ENCODE data around the gene NAP1L4.

The NAP1L4 gene, protein sequence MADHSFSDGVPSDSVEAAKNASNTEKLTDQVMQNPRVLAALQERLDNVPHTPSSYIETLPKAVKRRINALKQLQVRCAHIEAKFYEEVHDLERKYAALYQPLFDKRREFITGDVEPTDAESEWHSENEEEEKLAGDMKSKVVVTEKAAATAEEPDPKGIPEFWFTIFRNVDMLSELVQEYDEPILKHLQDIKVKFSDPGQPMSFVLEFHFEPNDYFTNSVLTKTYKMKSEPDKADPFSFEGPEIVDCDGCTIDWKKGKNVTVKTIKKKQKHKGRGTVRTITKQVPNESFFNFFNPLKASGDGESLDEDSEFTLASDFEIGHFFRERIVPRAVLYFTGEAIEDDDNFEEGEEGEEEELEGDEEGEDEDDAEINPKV

DNA sequence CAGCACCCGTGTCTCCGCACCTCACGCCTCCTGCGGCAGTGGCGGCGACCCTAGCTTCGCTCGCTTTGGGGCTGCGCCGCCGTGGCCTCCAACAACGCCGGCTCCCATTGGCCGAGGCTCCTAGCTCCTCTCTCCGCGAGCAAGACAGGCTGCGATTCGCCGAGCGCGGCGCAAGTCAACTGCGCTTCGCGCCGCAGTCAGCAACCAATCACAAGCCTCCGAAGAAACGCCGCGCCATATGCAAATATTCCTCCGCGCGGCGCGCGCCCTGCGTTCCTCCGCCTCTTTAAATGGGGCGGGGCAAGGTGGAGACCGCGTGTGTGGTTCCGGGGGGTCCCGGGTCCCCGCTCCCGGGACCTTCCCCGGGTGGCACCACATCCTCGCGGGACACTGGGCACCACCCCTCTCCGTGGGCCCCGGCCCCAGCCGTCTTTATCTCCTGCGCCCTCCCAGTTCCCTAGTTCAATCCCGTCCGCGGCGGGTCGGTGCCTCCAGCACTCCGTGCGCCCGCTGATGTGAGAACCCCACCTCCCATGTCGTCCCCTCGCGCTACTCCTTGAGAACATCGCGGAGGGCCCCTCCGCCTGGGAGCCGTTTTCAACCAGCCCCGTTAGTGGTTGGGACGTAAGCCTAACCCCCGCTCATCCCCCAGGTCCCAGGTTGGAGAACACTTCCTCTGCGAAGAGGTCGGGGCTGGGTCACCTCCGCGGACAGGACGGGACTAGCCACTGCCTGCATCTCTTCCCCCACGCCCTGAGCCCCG, at the start of gene NAP1L4:
Gene NAP1L4, minus strand, starts transcription at position 96 of the 763 bp plus-strand sequence. CDS start 13,109 bp downstream, outside the sequence.
- DNase-seq (ENCODE audit: low read depth in 2 of 2), result peak; percentile 92 to 94

- DNase-seq (ENCODE audit: low read depth in 2 of 2), result no peak
Observed at GRCh38 chr11:3040881-3041280, 48.8 kb upstream of the NAP1L4 start.

- no peak for DNase-seq (ENCODE audit: low read depth in 2 of 2)
Observed at GRCh38 chr11:3037945-3038271, 45.8 kb upstream of the NAP1L4 start.

DNA sequence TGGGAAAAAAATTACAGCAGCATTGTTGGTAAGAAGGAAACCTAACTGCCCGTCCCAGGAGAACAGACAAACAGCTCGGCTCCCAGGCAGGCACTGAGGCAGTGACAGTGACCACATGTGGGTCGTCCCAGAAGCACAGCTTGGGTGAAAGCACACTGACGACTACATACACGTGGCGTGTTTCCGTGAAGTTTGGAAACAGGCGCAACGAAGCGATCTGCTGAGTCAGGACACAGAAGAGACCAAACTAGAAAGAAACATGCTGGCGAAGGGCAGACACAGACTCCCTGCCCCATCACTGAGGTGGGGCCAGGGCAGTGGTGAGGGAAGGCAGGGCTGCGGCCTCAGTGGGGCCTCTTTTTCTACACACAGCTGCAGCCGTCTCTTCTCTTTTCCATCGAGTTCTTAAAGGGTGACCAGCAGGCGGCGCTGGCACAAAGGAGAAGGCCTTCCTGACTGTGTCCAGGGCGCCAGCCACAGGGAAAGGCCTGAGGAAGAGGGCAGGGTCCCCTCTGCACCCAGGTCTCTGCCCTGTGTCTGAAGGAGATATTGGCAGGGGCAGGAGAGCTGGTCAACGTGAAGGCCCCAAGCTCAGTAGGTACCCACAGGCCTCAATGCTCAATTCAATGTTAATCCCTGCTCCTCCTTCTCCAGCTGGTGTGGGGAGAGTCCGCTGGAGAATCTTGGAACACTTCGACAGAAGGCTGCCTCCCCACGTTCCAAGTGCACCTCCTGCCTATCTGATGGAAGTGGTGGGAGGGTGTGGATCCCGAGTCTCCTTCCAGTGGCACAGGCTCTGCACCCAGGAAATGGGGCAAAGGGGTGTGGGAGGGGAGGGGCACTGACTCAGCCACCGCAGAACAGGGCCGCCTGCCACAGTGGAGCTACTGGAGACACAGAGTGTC, 45.2 kb upstream of the NAP1L4 start:
- DNase-seq (ENCODE audit: low read depth in 2 of 2), result peak in 1 of 2 donors; percentile 33

DNA sequence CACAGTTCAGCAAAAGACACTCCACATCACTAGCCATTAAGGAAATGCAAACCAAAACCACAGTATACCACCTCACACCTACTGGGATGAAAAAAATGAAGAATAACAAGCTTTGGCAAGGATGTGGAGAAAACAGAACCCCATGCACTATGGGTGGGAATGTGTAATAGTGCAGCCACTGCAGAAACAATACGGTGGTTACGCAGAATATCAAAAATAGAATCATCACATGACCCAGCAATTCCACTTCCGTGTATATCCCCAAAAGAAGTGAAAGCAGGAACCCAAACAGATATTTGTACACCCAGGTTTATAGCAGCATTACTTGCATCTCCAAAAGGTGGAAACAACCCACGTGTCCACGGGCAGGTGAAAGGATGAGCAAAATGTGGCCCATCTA, 44.3 kb upstream of the NAP1L4 start:
- DNase-seq (ENCODE audit: low read depth in 2 of 2), result no peak

DNA sequence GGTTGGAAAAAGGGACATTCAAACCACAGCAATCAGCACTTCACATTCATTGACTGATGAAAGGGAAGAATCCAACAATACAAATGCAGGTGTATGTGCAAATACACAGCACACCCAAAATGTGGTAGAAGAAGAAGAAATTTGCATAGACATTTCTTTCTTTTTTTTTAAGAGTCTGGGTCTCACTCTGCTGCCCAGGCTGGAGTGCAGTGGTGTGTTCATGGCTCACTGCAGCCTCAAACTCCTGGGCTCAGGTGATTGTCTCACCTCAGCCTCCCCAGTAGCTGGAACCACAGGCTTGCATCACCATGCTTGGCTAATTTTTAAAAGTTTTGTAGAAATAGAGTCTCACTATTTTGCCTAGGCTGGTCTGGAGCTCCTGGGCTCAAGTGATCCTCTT, 43.2 kb upstream of the NAP1L4 start:
- no peak for DNase-seq (ENCODE audit: low read depth in 2 of 2)

DNA sequence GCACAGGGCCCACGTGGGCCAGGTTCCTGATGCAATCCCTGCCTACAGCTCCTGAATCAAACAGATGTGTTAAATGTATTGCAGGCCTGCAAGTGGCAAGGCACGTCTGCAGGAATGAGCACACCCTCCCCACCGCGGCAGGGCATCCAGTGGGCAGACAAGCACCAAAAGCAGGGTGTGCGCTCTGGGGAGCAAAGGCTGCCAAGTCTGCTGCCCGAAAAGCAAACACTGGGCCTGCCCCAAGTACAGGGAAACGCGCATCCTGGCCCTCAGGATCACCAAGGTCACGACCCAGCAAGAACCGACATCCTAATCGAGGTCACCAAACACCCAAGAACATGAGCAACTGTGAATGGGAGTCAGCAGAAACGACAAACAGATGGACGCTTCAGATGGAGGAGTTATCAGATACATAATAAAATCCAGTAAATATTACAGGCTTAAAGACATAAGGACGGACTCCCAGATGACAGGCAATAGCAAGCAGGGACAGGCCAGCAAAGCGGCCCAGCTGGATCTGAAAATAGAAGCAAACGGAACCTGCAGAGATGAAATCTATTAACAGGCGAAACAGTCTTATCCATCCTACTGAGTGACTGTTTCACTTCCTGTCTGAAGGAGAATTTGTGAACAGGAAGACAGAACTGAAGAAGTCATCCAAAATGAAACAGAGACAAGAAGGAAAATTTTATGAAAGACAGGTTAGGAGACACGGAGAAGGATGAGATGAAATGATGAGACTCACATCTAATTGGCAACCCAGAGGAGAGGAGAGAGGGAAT, 38.4 kb upstream of the NAP1L4 start:
- DNase-seq (ENCODE audit: low read depth in 2 of 2), result no peak

GRCh38 chr11:3028813-3029212, 36.7 kb upstream of the NAP1L4 start:
- no peak for DNase-seq (ENCODE audit: low read depth in 2 of 2)

DNA sequence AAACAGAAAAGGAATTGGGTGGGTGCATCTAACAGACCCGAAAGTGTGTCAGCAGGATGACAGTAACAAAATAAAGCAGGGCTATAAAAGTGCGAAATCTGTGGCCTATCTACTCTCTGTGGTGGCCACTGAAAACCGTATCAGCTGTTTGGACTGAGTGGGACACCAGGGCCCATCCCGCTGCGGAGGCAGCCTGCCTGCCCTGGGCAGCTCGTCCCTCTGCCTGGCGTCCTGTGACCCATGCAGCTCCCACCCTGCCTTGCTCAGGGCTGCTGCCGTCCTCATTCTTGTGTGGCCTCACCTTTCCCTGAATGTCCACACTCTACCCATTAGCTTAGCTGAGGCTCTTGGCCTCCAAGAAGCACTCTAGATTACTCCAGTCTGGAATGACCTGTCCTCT, 34.7 kb upstream of the NAP1L4 start:
- DNase-seq (ENCODE audit: low read depth in 2 of 2), result no peak

- no peak for DNase-seq (ENCODE audit: low read depth in 2 of 2)
Observed at GRCh38 chr11:3022982-3023381, 30.9 kb upstream of the NAP1L4 start.

- DNase-seq (ENCODE audit: low read depth in 2 of 2), result no peak
Observed at GRCh38 chr11:3022300-3022967, 30.3 kb upstream of the NAP1L4 start.

- no peak for DNase-seq (ENCODE audit: low read depth in 2 of 2)
Observed at GRCh38 chr11:3021125-3021524, 29.0 kb upstream of the NAP1L4 start.

GRCh38 chr11:3020011-3020410, 27.9 kb upstream of the NAP1L4 start:
- DNase-seq (ENCODE audit: low read depth in 2 of 2), result no peak

GRCh38 chr11:3018596-3018995, 26.5 kb upstream of the NAP1L4 start:
- DNase-seq (ENCODE audit: low read depth in 2 of 2), result no peak

- no peak for DNase-seq (ENCODE audit: low read depth in 2 of 2)
Observed at GRCh38 chr11:3016861-3017260, 24.7 kb upstream of the NAP1L4 start.

DNA sequence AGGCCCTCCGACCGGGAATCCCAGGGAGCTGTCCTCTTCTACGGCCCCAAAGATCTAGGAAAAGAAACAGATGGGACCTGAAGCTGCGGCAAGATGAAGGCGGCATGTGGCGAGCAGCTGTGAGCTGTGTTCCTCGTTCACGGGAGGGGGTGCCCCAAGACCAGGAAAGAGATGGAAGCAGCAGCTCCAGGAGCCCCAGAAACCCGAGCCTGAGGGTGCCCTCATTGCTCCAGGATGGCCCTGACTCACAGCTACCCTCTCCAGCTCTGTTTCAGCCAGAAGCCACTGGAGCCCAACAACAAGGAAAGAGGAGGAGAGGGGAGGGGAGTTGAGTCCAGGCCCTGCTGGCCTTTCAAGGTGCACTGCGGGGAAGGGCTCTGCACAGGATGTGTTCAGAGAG, 23.7 kb upstream of the NAP1L4 start:
- DNase-seq (ENCODE audit: low read depth in 2 of 2), result no peak

DNA sequence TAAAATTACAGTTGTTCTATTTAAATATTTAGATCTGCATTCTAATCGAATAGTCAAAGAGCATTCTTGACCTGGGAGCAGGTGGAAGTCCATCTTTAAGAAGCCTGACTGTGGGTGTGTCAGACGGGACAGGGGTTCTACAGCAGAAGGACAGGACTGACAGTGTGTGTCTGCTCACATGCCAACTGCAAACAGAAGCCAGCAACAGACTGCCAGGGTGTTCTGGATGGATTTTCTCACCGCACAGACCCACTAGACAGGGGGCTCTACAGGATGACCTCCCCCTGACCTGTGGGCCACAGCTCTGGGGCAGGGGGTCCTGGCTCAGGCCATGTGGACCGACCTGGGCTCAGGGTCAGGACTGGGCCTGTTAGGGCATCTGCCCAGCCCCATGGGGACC, 22.8 kb upstream of the NAP1L4 start:
- no peak for DNase-seq (ENCODE audit: low read depth in 2 of 2)

- peak; percentile 38 to 41 for DNase-seq (ENCODE audit: low read depth in 2 of 2)
Observed at GRCh38 chr11:3014057-3014938, 22.2 kb upstream of the NAP1L4 start.

- no peak for DNase-seq (ENCODE audit: low read depth in 2 of 2)
Observed at GRCh38 chr11:3011891-3012885, 20.1 kb upstream of the NAP1L4 start.
